ENCODE measurements around the gene IRF3.

Gene IRF3

DNA sequence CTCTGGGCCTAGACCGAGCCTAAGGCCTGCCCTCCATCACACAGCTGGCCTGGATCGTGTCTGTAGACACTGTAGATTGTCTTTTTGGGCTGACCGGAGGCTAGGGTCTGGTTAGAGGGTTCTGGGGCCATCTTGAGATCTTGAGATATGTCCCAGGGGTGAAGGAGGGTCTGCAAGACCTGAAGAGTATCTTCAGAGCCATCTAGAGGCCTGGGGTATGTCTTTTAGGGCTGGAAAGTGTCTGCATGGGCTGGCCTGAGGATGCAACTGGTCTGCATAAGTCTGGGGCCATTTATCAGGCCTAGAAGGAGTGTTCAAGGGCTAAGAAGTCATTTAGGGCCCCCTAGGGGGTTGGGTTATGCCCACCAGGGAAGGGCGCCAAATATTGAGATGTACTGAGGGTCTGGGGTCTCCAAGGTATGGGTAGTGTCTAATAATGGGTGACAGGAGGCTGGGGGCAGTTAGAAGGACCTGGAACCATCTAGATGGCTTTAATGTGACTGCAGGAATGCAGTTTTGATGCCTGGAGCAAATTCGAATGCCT, 23.1 kb downstream of the IRF3 start:
- TF ChIP-seq, protein P1, sequence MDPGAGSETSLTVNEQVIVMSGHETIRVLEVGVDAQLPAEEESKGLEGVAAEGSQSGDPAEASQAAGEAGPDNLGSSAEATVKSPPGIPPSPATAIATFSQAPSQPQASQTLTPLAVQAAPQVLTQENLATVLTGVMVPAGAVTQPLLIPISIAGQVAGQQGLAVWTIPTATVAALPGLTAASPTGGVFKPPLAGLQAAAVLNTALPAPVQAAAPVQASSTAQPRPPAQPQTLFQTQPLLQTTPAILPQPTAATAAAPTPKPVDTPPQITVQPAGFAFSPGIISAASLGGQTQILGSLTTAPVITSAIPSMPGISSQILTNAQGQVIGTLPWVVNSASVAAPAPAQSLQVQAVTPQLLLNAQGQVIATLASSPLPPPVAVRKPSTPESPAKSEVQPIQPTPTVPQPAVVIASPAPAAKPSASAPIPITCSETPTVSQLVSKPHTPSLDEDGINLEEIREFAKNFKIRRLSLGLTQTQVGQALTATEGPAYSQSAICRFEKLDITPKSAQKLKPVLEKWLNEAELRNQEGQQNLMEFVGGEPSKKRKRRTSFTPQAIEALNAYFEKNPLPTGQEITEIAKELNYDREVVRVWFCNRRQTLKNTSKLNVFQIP (CRISPR knock-in tag; IDR thresholded peaks at IDR 0.05; ENCODE audit: borderline replicate concordance, low read depth) = no peak
- TF ChIP-seq TCF4 (CRISPR knock-in tag; IDR thresholded peaks at IDR 0.05; ENCODE audit: borderline replicate concordance) = no peak
- no peak for TF ChIP-seq GLIS3 (CRISPR knock-in tag; IDR thresholded peaks at IDR 0.05)
- no peak for ATAC-seq

DNA sequence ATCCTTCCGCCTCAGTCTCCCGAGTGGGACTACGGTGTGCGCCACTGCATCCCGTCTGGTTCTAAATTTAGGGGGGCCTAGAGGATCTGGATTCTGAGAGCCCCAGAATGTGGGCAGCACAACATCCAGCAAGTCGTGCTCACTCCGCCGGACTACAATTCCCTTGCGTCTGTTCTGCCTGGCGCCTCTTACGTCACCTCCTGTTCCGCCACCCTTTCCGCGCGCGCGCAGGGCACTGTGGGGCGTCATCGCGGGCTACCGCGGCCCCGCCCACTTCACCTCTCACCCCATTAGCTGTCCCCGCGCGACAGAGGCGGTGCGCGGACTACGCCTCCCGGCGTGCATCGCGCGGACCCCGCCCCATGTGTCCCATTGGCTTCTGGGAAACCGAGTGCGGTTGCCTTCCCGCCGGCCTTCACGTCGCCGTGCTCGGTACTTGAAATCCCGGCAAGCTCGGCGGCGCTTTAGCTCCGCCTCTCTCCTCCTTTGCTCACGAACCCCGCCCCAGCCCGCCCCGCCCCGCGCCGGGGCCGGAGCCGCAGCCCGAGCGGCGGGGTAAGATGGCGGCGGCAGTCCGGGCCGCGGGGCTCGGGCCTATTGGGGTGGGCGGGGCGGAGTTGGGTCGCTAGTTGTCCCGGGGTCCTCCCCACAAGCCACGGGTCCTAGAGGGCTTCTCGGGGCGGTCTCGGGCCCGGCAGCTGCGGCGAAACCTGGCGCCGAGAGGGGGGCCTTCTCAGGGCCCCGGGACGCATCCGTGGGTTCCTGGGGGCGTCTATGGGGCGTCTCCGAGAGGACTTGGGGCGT, 23.8 kb downstream of the IRF3 start, which contains the start of gene SCAF1:
TSS of gene SCAF1 (plus strand) at position 522 of the 804 bp plus-strand sequence. CDS start 2,818 bp downstream, outside the sequence.
- ATAC-seq = peak; percentile 60
- 0 out of 2 replicates have a peak, but pooled peaks have one; percentile 34 for TF ChIP-seq GLIS3 (CRISPR knock-in tag; IDR thresholded peaks at IDR 0.05)
- no peak for TF ChIP-seq ESRRG (CRISPR knock-in tag; IDR thresholded peaks at IDR 0.05)
- TF ChIP-seq ZNF8 (CRISPR knock-in tag; IDR thresholded peaks at IDR 0.05) = no peak
- TF ChIP-seq, protein P2, sequence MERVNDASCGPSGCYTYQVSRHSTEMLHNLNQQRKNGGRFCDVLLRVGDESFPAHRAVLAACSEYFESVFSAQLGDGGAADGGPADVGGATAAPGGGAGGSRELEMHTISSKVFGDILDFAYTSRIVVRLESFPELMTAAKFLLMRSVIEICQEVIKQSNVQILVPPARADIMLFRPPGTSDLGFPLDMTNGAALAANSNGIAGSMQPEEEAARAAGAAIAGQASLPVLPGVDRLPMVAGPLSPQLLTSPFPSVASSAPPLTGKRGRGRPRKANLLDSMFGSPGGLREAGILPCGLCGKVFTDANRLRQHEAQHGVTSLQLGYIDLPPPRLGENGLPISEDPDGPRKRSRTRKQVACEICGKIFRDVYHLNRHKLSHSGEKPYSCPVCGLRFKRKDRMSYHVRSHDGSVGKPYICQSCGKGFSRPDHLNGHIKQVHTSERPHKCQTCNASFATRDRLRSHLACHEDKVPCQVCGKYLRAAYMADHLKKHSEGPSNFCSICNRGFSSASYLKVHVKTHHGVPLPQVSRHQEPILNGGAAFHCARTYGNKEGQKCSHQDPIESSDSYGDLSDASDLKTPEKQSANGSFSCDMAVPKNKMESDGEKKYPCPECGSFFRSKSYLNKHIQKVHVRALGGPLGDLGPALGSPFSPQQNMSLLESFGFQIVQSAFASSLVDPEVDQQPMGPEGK (CRISPR knock-in tag; IDR thresholded peaks at IDR 0.05; ENCODE audit: borderline replicate concordance) = no peak
- TF ChIP-seq, protein P3, sequence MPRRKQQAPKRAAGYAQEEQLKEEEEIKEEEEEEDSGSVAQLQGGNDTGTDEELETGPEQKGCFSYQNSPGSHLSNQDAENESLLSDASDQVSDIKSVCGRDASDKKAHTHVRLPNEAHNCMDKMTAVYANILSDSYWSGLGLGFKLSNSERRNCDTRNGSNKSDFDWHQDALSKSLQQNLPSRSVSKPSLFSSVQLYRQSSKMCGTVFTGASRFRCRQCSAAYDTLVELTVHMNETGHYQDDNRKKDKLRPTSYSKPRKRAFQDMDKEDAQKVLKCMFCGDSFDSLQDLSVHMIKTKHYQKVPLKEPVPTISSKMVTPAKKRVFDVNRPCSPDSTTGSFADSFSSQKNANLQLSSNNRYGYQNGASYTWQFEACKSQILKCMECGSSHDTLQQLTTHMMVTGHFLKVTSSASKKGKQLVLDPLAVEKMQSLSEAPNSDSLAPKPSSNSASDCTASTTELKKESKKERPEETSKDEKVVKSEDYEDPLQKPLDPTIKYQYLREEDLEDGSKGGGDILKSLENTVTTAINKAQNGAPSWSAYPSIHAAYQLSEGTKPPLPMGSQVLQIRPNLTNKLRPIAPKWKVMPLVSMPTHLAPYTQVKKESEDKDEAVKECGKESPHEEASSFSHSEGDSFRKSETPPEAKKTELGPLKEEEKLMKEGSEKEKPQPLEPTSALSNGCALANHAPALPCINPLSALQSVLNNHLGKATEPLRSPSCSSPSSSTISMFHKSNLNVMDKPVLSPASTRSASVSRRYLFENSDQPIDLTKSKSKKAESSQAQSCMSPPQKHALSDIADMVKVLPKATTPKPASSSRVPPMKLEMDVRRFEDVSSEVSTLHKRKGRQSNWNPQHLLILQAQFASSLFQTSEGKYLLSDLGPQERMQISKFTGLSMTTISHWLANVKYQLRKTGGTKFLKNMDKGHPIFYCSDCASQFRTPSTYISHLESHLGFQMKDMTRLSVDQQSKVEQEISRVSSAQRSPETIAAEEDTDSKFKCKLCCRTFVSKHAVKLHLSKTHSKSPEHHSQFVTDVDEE (CRISPR knock-in tag; IDR thresholded peaks at IDR 0.05) = peak; percentile 82; the same call in 1 of the 2 replicates
- no peak for TF ChIP-seq PPARA (CRISPR knock-in tag; IDR thresholded peaks at IDR 0.05; ENCODE audit: borderline replicate concordance)
- 0 out of 2 replicates have a peak, but pooled peaks have one; percentile 44 for TF ChIP-seq ZFP3 (CRISPR knock-in tag; IDR thresholded peaks at IDR 0.05)

DNA sequence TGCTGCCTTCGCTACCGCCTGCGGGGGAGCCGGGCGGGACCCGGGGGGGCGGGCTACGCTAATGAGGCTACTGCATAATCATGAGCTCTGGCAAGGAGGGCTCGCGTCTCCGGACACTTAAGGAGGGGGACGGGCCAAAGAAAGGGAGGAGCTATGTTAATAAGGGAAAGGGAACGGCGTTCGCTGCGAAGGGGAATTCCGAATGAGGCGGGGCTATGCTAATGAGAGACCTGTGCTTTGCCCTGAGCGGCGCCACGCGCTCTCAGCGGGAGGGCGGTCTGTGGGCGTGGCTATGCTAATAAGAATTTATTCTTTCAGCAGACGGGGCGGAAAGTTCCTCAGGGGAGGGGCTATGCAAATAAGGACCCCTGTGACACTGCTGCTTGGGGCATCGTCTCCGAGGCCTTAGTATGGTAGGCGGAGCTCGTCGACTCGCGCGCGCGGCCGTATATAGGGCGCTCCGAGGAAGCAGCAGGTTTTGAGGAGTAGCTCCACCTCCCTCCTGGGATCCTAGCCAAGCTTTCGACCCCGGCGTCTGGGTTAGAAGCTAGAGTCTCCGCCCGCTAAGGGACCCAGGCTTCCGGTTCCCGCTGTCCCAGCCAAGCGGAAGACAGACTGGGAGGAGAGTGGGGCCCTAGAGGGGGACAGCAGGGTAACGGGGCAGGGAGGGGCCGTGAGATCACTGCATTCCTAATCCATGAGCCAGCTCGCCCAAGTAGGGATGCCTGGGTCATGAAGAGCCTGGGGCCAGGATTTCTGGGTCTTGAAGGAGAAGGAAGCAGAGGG, 25.4 kb downstream of the IRF3 start, which contains the start of gene RRAS:
TSS of gene RRAS (minus strand) at position 31 of the 786 bp plus-strand sequence. CDS start 45 bp downstream, outside the sequence.
- TF ChIP-seq, protein P2 (CRISPR knock-in tag; IDR thresholded peaks at IDR 0.05; ENCODE audit: borderline replicate concordance) = peak; percentile 76; the same call in 1 of the 2 replicates
- TF ChIP-seq TCF4 (CRISPR knock-in tag; IDR thresholded peaks at IDR 0.05; ENCODE audit: borderline replicate concordance) (no peak), BACH2 (CRISPR knock-in tag; IDR thresholded peaks at IDR 0.05; ENCODE audit: borderline replicate concordance) (no peak)
- peak; percentile 79 for ATAC-seq

DNA sequence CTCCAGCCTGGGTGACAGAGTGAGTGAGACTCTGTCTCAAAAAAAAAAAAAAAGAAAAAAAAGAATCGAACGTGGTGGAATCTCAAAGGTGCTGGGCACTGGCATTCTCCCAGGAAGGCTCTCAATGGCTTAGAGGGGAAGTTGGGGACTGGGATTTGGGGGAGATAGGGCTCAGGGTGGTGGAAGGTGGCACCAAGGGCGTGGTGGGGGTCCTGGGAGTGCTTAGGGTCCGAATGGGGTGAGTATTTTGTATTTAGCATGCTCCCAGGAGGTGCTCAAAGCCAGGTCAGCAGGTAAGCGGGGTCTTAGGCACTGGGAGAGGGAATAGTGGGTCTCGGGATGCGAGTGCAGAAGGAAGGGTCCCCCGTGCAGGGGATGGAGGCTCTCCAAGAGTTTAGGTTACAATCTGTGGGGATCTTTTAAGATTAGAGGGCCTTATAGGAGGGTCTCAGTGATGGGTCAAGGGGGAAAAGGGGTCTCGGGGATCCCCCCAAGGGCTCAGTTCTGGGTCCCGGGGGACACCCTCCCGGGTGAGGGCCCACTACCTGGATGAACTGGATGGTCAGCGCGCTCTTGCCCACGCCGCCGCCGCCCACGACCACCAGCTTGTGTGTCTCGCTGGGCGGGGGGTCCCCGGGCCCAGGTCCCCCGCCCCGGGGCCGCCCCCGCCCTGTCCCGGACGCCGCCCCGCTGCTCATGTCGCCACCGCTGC, 26.1 kb downstream of the IRF3 start:
- no peak for TF ChIP-seq OSR1 (CRISPR knock-in tag; IDR thresholded peaks at IDR 0.05)
- no peak for TF ChIP-seq TCF4 (CRISPR knock-in tag; IDR thresholded peaks at IDR 0.05; ENCODE audit: borderline replicate concordance)
- TF ChIP-seq RARB (CRISPR knock-in tag; IDR thresholded peaks at IDR 0.05) = no peak
- TF ChIP-seq ZNF8 (CRISPR knock-in tag; IDR thresholded peaks at IDR 0.05) = no peak
- TF ChIP-seq SNAI2 (CRISPR knock-in tag; IDR thresholded peaks at IDR 0.05) = no peak
- no peak for TF ChIP-seq CSDC2 (CRISPR knock-in tag; IDR thresholded peaks at IDR 0.05)
- TF ChIP-seq ISL1 (CRISPR knock-in tag; IDR thresholded peaks at IDR 0.05) = no peak
- no peak for ATAC-seq

Data from SK-N-SH treated with all-trans-retinoic acid at 6 μM for 48 hours (cell line).